Loucy (cell line): Measurements from ENCODE around the gene MYCN.

Experiments used
- H2AFZ ChIP-seq: fragments of 200-600 bp; sonication (generic); 2 replicates; pipeline ENCODE4 v1.6.0; 2016; ENCODE audit warnings: antibody characterized with exemption, mild to moderate bottlenecking, low read length, moderate library complexity
- H3F3A ChIP-seq: fragments of 200-600 bp; 2 replicates; pipeline ENCODE4 v1.6.0; 2016; ENCODE audit warnings: antibody characterized with exemption, low read depth, mild to moderate bottlenecking
- H3K27me3 ChIP-seq: fragments of 200-600 bp; sonication (generic); 2 replicates; pipeline ENCODE4 v1.6.1; 2014; ENCODE audit warnings: low read length, mild to moderate bottlenecking; ENCODE audit not compliant: insufficient read depth, poor library complexity, severe bottlenecking
- H3K36me3 ChIP-seq: fragments of 200-600 bp; sonication (generic); 2 replicates; pipeline ENCODE4 v1.6.1; 2016; ENCODE audit warnings: low read length; ENCODE audit not compliant: insufficient read depth
- H3K4me1 ChIP-seq: fragments of 200-600 bp; sonication (generic); 2 replicates; pipeline ENCODE4 v1.5.1; 2014; ENCODE audit warnings: low read length, mild to moderate bottlenecking; ENCODE audit not compliant: insufficient read depth, poor library complexity, severe bottlenecking
- H3K4me2 ChIP-seq: fragments of 200-600 bp; sonication (generic); 2 replicates; pipeline ENCODE4 v1.6.0; 2014; ENCODE audit warnings: antibody characterized with exemption, low read length, low read depth, mild to moderate bottlenecking; ENCODE audit not compliant: poor library complexity, severe bottlenecking
- H3K4me3 ChIP-seq: fragments of 200-600 bp; sonication (generic); 2 replicates; pipeline ENCODE4 v1.5.1; 2014; ENCODE audit warnings: low read length, mild to moderate bottlenecking, mixed read lengths; ENCODE audit not compliant: poor library complexity, severe bottlenecking
- H3K79me2 ChIP-seq: fragments of 200-600 bp; sonication (generic); 2 replicates; pipeline ENCODE4 v1.6.1; 2014; ENCODE audit warnings: low read length; ENCODE audit not compliant: insufficient read depth
- H3K9ac ChIP-seq: fragments of 200-600 bp; sonication (generic); 2 replicates; pipeline ENCODE4 v1.6.0; 2014; ENCODE audit warnings: mild to moderate bottlenecking, low read depth, low read length, moderate library complexity; ENCODE audit not compliant: poor library complexity, severe bottlenecking
- H3K9me2 ChIP-seq: fragments of 200-600 bp; sonication (generic); replicated peaks from 2 replicates; pipeline ENCODE4 v1.6.1; 2016; ENCODE audit warnings: low read depth, low read length, mixed read lengths
- H3K9me3 ChIP-seq: fragments of 200-600 bp; sonication (generic); 2 replicates; pipeline ENCODE4 v1.6.1; 2014; ENCODE audit warnings: mild to moderate bottlenecking, antibody characterized with exemption, low read length, low read depth; ENCODE audit not compliant: insufficient read depth
- H4K20me1 ChIP-seq: fragments of 200-600 bp; sonication (generic); 2 replicates; pipeline ENCODE4 v1.6.0; 2014; ENCODE audit warnings: antibody characterized with exemption, low read length, mild to moderate bottlenecking; ENCODE audit not compliant: insufficient read depth, poor library complexity, severe bottlenecking
- CTCF ChIP-seq: fragments of 200-600 bp; sonication (generic); conservative IDR thresholded peaks from 2 replicates; pipeline ENCODE4 v1.5.1; 2014; ENCODE audit warnings: mild to moderate bottlenecking, antibody characterized with exemption, low read length
- EZH2phosphoT487 ChIP-seq: fragments of 200-600 bp; IDR thresholded peaks from 2 replicates; pipeline ENCODE4 v1.6.1; 2018; ENCODE audit warnings: antibody characterized with exemption, mild to moderate bottlenecking, moderate library complexity, borderline replicate concordance

Gene MYCN

GRCh38 chr2:15973481-15974401 lies 33.4 kb downstream of the MYCN start:
- no peaks in the 10 kb centered on the region for H4K20me1 ChIP-seq
- H3K4me2 ChIP-seq, result no peak overlapping the region
- no peak overlapping the region for H3K4me3 ChIP-seq
- H3K4me1 ChIP-seq, result peaks cover 14% of the 10 kb centered on the region
- H3K9me2 ChIP-seq, result no peaks in the 10 kb centered on the region
- H3K79me2 ChIP-seq, result no peaks in the 10 kb centered on the region
- no peak overlapping the region for H2AFZ ChIP-seq
- TF ChIP-seq EZH2phosphoT487 (no peak), CTCF (no peak)
- no peaks in the 10 kb centered on the region for H3F3A ChIP-seq
- no peaks in the 10 kb centered on the region for H3K27me3 ChIP-seq
- no peaks in the 10 kb centered on the region for H3K9me3 ChIP-seq
- no peaks in the 10 kb centered on the region for H3K36me3 ChIP-seq
- H3K9ac ChIP-seq, result no peak overlapping the region

GRCh38 chr2:15974565-15975260 lies 34.4 kb downstream of the MYCN start:
- H2AFZ ChIP-seq, result no peak overlapping the region
- no peak overlapping the region for H3K9ac ChIP-seq
- no peak overlapping the region for H3K4me2 ChIP-seq
- H3K36me3 ChIP-seq, result no peaks in the 10 kb centered on the region
- no peaks in the 10 kb centered on the region for H3K9me2 ChIP-seq
- no peaks in the 10 kb centered on the region for H3K27me3 ChIP-seq
- TF ChIP-seq EZH2phosphoT487 (no peak), CTCF (no peak)
- no peaks in the 10 kb centered on the region for H3F3A ChIP-seq
- H3K4me1 ChIP-seq, result peaks cover 14% of the 10 kb centered on the region
- H3K4me3 ChIP-seq, result no peak overlapping the region
- H4K20me1 ChIP-seq, result no peaks in the 10 kb centered on the region
- no peaks in the 10 kb centered on the region for H3K79me2 ChIP-seq
- no peaks in the 10 kb centered on the region for H3K9me3 ChIP-seq

GRCh38 chr2:15975261-15975600 lies 34.9 kb downstream of the MYCN start:
- no peak for TF ChIP-seq CTCF
- no peak for TF ChIP-seq EZH2phosphoT487
- no peaks in the 10 kb centered on the region for H4K20me1 ChIP-seq
- no peaks in the 10 kb centered on the region for H3F3A ChIP-seq
- H3K4me3 ChIP-seq, result no peak overlapping the region
- no peaks in the 10 kb centered on the region for H3K27me3 ChIP-seq
- H3K9me2 ChIP-seq, result no peaks in the 10 kb centered on the region
- H3K4me1 ChIP-seq, result peaks cover 14% of the 10 kb centered on the region
- H3K9ac ChIP-seq, result no peak overlapping the region
- H2AFZ ChIP-seq, result no peak overlapping the region
- H3K9me3 ChIP-seq, result no peaks in the 10 kb centered on the region
- no peaks in the 10 kb centered on the region for H3K79me2 ChIP-seq
- H3K36me3 ChIP-seq, result no peaks in the 10 kb centered on the region
- H3K4me2 ChIP-seq, result no peak overlapping the region
